Measurements from ENCODE around the gene URB1. TPM values are rescaled to one million over a fixed set of nuclear protein-coding genes. Genes with fewer than 3 reads are reported as not detected.

URB1 gene
- total and polyA plus RNA-seq, 2 of the 8 experiments (the other 6 are each of a cell fraction or from before 2014, with no cell fraction given), result 8.1 to 28.9 TPM

DNA sequence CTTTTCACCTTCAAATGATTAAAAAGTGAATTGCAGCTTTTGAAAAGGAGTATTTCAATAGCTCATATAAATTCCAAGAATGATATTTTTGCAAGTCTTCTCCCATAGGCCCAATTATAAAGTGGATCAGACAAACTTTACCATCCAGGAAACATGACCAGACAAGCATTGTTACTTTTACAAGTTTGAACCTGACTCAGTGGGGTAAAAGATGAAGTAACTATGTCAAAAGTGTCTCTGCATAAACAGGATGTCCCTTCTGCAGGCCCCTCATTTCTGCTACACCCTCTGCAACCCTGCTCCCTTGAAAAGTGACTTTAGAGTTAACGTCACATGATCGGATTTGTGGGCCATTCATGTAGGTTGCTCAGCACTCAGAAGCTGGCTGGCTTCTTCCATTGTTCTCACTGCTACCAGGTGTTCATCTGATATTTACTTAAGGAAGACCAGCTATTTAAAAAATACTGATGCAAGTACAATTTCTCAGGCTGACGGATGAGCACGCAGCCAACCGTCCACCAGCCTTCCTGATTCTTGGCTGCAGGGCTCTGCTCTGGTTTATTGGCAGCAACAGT is 32.3 kb downstream of the URB1 start (continued):
- no peak for TF ChIP-seq GTF2F1 (IDR thresholded peaks at IDR 0.05; ENCODE audit: borderline replicate concordance, low read depth, low read length)
- no peak for TF ChIP-seq POLR2AphosphoS5 (IDR thresholded peaks at IDR 0.05; ENCODE audit: low read depth, low read length)
- no peak for TF ChIP-seq FOSL1 (IDR thresholded peaks at IDR 0.05; ENCODE audit: insufficient read depth, low read depth, low read length)
- TF ChIP-seq CREB1 (IDR thresholded peaks at IDR 0.05), result no peak
- no peak for TF ChIP-seq BRCA1 (IDR thresholded peaks at IDR 0.05; ENCODE audit: low read depth, low read length)
- TF ChIP-seq PHF8 (conservative IDR thresholded peaks at IDR 0.05; ENCODE audit: low read depth, low read length), result no peak
- TF ChIP-seq MAX (IDR thresholded peaks at IDR 0.05), result no peak
- no peak for TF ChIP-seq RXRA (IDR thresholded peaks at IDR 0.05; ENCODE audit: insufficient read depth, low read depth, low read length)
- no peak for TF ChIP-seq KDM1A (IDR thresholded peaks at IDR 0.05; ENCODE audit: borderline replicate concordance, low read length)
